Adipose tissue (tissue), 3 donors: ENCODE data around the gene CBLN3. TPM values are rescaled to one million over a fixed set of nuclear protein-coding genes. Genes with fewer than 3 reads are reported as not detected.

Experiments used
- H3K27ac ChIP-seq: one replicate; pipeline ENCODE4 v1.5.1; 2013; ENCODE audit warnings: low read depth, low read length
- WGBS, 3 donors: extraction: QIAGEN DNeasy Blood & Tissue Kit; methylation state at CpG; one replicate each; pipeline ENCODE4 v1.1.7; 2013; 5-methylcytosine and 5-hydroxymethylcytosine counted together
- polyA plus RNA-seq, 3 donors: library from polyadenylated mRNA; stranded (reverse); fragments of 200-250 nt; gene quantifications; one replicate each; pipeline ENCODE4 v1.2.3, GENCODE V29; 2013
- donor health status: healthy with polysubstance abuse.
- donor health status: Bipolar disorder and iron deficiency.
- donor health status: healthy.

Gene CBLN3
- polyA plus RNA-seq, 3 donors: 0.89 to 4.3 (median 3.0) TPM

GRCh38 chr14:24440606-24441399 is 11.3 kb upstream of the CBLN3 start:
- no peak overlapping the region for H3K27ac ChIP-seq
- WGBS, 3 donors: 71 to 84% (median 84%) methylated on average over 8 of the region's 8 CpGs

GRCh38 chr14:24439830-24440605 is 10.6 kb upstream of the CBLN3 start:
- WGBS, 3 donors: 59 to 74% (median 72%) methylated on average over 14 to 15 of the region's 15 CpGs
- no peak overlapping the region for H3K27ac ChIP-seq

- WGBS, 3 donors: 42 to 50% (median 48%) methylated on average over 1 of the region's 1 CpG
- H3K27ac ChIP-seq: no peak overlapping the region
Measured at GRCh38 chr14:24439257-24439656, 9.8 kb upstream of the CBLN3 start.

GRCh38 chr14:24438223-24439097 is 9.0 kb upstream of the CBLN3 start:
- WGBS, 3 donors: 57 to 71% (median 64%) methylated on average over 9 of the region's 9 CpGs
- no peak overlapping the region for H3K27ac ChIP-seq

GRCh38 chr14:24437736-24438067 is 8.2 kb upstream of the CBLN3 start:
- 55 to 66% (median 63%) methylated on average over 2 of the region's 2 CpGs for WGBS, 3 donors
- H3K27ac ChIP-seq: no peak overlapping the region

GRCh38 chr14:24437020-24437735 is 7.7 kb upstream of the CBLN3 start:
- whole genome bisulfite sequencing, 3 donors: 51 to 69% (median 52%) methylated on average over 12 of the region's 12 CpGs
- H3K27ac ChIP-seq: peak overlapping the region; percentile 21

GRCh38 chr14:24436355-24437019 is 7.0 kb upstream of the CBLN3 start:
- H3K27ac ChIP-seq: peak overlapping the region; percentile 21
- WGBS, 3 donors: 34 to 56% (median 36%) methylated on average over 5 of the region's 5 CpGs

GRCh38 chr14:24435998-24436354 is 6.5 kb upstream of the CBLN3 start:
- WGBS, 3 donors: 50 to 62% (median 53%) methylated on average over 6 of the region's 6 CpGs
- H3K27ac ChIP-seq: no peak overlapping the region

GRCh38 chr14:24435192-24435810 is 5.8 kb upstream of the CBLN3 start:
- WGBS, 3 donors: 76 to 84% (median 79%) methylated on average over 2 of the region's 2 CpGs
- no peak overlapping the region for H3K27ac ChIP-seq

GRCh38 chr14:24434676-24435075 is 5.2 kb upstream of the CBLN3 start:
- WGBS, 3 donors: 73 to 83% (median 80%) methylated on average over 3 of the region's 3 CpGs
- H3K27ac ChIP-seq: no peak overlapping the region

GRCh38 chr14:24434036-24434435 is 4.6 kb upstream of the CBLN3 start:
- H3K27ac ChIP-seq: no peak overlapping the region
- 78 to 81% (median 79%) methylated on average over 7 of the region's 7 CpGs for WGBS, 3 donors

- WGBS, 3 donors: 78 to 81% (median 80%) methylated on average over 23 to 24 of the region's 24 CpGs
- H3K27ac ChIP-seq: no peak overlapping the region
Measured at GRCh38 chr14:24432259-24433131, 3.0 kb upstream of the CBLN3 start.

GRCh38 chr14:24431569-24432258 is 2.2 kb upstream of the CBLN3 start:
- WGBS, 3 donors: 33 to 37% (median 34%) methylated on average over 15 of the region's 15 CpGs

GRCh38 chr14:24430682-24431568 is 1.5 kb upstream of the CBLN3 start:
- 9 to 16% (median 11%) methylated on average over 17 to 19 of the region's 19 CpGs for WGBS, 3 donors
- peak overlapping the region; percentile 98 for H3K27ac ChIP-seq

More at GRCh38 chr14:24431569-24432258, 2.2 kb upstream of the CBLN3 start:
- H3K27ac ChIP-seq: no peak overlapping the region

- WGBS, 3 donors: 0 to 1% (median 0%) methylated on average over 13 to 28 of the region's 28 CpGs
- peak overlapping the region; percentile 98 for H3K27ac ChIP-seq
Measured at GRCh38 chr14:24430143-24430681, 744 bp upstream of the CBLN3 start.
